Measurements from ENCODE around the gene OR4S2.

OR4S2 gene

GRCh38 chr11:55701429-55701828 lies 53.3 kb downstream of the OR4S2 start:
- H3F3A ChIP-seq (ENCODE audit: control insufficient read depth, insufficient read depth), result no peaks in the 10 kb centered on the region
- TF ChIP-seq EZH2phosphoT487 (IDR thresholded peaks at IDR 0.05; ENCODE audit: borderline replicate concordance, low read length) (no peak), CTCF (IDR thresholded peaks at IDR 0.05; ENCODE audit: low read depth, low read length, poor library complexity, severe bottlenecking) (no peak)
- no peaks in the 10 kb centered on the region for H4K20me1 ChIP-seq (ENCODE audit: control insufficient read depth, insufficient read depth, low read depth, low read length)
- H3K36me3 ChIP-seq (ENCODE audit: control insufficient read depth, low read length), result no peaks in the 10 kb centered on the region
- peaks cover 4% of the 10 kb centered on the region; the same call in 1 of the 2 replicates for H3K4me1 ChIP-seq (ENCODE audit: control insufficient read depth, low read length)
- no peaks in the 10 kb centered on the region for H3K27me3 ChIP-seq (ENCODE audit: control insufficient read depth, low read length)
- H3K9me3 ChIP-seq (ENCODE audit: control insufficient read depth, insufficient read depth, low read length), result peaks cover 3% of the 10 kb centered on the region; the same call in 1 of the 2 replicates
- no peaks in the 10 kb centered on the region for H3K9me2 ChIP-seq (replicated peaks; ENCODE audit: control insufficient read depth, low read length)
- no peak overlapping the region for H3K4me2 ChIP-seq (ENCODE audit: low read length)
- no peaks in the 10 kb centered on the region for H3K79me2 ChIP-seq (ENCODE audit: control insufficient read depth, low read length)
- no peak overlapping the region for H3K4me3 ChIP-seq (ENCODE audit: low read length)
- H3K27ac ChIP-seq (ENCODE audit: low read depth, low read length), result no peak overlapping the region
